CD4-positive, alpha-beta T cell treated with Interleukin-1 beta for 1 hour (primary cell): Measurements from ENCODE around the gene CLMN.

Experiments
- DNase-seq, 2 donors: peaks; one replicate each; pipeline ENCODE4 v3.0.0-alpha.2; 2020 to 2022

Gene CLMN

DNA sequence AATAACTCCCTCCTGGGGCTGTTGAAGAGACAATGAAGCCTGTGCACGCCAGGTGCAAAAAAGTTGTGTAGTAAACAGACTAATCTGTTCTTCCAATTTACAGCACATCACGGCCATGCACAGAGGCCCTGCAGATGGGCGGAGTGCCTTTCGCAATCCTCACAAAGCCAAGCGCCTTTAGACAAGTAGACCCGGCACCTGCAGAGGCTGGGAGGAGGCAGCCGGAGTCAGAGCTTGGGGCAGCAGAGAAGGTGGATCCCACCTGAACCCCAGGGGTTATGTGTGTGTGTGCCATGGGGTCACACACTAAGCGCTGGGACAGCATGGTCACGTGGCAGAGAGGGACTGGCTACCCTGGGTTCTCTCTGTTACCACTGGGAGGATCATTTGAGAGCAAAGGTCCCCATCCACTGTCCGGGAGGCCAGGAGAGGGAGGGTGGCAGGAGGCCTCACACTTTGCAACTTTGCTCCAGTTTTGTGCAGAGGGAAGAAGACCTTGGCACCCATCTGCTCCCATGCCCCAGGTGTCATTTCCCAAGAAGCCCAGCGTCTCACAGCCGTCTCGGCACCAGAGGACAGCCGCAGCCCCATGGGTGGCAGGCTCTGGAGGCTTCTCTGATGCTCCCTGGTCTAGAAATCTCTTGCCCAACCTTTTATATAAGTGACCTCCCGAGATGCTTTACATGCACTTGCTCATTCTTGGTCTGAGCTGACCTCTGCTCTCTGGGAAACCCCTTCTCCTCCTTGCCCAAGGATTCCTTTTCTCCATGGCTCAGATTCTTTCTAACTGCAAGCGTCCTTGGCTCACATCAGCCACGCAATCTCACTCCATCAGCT is 82.4 kb downstream of the CLMN start:
- no peak for DNase-seq

DNA sequence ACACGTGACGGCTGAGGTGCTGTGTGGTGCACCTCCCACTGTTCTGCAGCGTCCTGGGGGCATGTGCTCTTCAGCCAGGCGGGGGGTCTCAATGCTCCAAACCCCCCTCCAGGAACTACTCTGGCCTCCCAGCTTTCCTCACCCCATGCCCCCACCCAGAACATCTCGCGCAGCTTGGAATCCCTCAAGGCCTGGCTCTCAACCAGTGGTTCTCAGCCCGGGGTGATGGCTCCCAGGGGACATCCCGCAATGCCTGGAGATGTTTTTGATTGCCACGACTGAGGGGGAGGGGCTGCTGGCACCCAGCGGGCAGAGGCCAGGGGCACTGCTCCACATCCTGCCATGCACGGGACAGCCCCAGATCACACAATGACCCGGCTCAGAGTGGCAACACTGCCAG is 83.5 kb downstream of the CLMN start:
- DNase-seq: no peak

DNA sequence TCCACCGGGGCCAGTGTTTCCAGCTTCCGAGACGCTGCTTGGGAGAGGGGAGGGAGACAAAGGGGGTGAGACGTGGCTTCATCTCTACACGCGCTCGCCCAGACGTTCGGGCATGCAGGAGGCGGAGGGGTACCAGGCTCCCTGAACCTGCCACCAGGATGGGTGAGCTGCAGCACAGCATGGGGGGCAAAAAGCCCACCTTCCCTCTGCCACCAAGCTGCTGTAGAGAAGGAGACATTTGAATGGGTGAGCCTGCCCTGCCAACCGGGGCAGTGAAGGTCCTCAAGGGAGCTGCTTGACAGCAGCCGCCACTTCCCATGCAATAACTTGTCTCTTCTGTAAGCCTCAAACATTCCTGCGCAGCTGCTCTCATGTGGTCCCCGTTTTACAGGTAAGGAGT is 83.9 kb downstream of the CLMN start:
- DNase-seq: no peak

DNA sequence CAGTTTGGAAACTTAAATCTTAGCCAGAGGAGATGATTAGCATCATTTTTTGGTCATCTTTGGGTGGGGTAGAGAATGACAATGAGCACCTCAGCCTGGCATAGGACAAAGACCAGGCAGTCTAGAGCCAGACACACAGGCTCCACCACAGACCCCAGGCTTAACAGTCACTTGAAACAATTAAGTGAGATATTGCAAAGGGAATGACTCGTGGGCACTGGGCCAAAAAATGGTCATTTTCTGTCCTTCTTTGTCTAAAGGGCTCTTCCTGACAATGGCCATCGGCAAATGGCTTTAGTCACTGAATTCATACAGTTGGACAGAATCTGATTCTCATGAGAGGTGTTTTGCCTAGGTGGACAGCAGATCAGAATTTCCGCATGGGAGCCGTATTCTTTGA is 84.4 kb downstream of the CLMN start:
- no peak for DNase-seq

DNA sequence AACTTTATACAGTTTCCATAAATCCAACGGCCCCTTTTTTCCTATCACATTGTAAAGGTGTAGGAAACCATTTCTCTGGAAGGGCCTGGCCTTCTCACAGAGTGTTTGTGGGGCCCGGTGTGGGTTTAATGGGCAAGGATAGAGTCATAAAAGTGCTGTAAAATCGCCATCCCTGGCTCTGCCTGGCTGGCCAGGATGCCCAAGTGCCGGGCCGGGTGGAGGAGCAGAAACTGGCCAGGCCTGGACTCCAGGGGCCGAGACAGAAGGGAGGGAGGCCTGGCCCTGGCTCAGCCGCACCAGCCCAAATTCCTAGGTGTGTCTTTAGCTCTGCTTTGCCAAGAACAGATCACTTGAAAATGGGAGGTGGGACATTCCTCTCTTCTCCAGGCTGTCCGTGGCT is 85.3 kb downstream of the CLMN start:
- no peak for DNase-seq

DNA sequence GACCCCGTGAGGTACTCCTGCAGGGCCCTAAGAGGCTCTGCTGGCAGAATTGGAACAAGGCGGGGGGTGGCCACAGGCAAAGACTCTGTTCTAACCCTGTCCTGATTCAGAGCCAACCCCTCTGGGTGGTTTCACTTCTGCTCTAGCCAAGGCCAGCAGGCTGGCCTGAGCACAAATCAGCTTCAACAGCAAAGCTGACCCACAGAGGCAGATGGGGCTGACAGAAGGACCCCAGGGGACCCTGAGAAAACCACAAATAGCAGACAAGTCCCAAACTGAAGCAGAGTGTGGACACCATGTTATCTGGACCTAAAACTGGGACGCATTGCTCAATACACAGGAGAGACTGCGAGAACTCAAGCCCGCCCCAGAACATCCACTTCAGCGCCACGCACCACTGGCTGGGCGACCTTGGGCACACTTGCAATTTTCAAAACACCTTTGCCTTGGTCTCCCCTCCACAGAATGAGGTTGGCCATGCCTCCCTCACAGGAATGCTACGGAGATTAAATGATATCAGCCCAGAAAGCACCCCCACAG is 85.9 kb downstream of the CLMN start:
- DNase-seq: peak in 1 of 2 donors; percentile 9

DNA sequence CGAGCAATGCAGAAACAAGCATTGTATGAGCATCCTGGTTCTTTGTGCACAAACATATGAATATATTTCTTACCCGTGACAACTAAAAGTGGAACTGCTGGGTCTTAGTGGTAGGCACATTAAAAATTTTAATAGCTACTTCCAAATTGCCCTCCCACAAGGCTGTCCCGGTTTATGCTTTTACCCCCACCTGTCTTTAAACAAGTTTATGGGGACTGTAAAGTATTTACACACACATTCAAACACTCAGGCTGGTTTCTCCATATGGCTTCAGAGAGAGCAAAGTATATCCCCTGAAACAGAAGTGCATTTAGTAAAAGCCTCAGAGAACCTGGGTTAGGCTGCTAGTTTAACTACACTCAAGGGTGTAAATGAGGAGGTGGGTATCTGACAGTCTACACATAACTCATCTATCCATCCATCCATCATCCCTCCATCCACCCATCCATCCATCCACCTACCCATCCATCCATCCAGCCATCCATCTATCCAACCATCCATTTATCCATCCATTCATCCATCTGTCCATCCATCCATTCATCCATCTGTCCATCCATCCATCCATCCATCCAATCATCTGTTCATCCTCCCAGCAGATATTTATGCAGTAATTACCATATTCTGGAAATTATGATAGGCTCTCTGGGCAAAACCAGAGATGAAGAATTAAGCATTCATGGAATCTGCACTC is 86.7 kb downstream of the CLMN start:
- no peak for DNase-seq

DNA sequence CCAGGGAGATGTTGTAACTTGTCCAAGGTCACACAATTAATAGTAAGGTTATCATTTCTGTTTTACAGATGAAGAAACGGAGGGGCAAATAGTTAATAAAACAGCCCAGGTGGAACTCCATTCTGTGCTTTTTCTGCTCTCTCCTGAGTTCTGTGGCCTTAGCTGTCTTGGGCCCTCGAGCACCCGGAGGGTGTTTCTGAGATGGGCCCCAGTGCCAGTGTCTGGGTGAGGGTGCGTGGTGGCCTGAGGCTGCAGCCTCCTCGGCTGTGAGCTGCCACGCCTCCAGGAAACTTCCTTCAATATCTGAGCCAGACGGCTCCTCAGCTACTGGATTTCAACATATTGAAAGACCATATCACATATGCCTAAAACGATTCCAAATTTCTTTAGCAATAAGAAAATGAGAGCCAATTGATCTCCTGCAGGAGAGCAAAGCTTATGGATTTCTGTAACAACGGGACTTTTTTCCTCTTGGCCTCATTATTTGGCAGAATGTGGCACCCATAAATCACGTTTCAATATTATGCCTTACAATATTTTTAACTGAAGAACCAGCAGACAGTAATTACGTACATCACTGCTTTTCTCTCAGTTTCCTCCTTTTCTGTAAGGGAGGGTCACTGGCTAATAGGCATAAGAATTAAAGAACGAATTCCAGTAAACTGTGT is 87.6 kb downstream of the CLMN start:
- no peak for DNase-seq

DNA sequence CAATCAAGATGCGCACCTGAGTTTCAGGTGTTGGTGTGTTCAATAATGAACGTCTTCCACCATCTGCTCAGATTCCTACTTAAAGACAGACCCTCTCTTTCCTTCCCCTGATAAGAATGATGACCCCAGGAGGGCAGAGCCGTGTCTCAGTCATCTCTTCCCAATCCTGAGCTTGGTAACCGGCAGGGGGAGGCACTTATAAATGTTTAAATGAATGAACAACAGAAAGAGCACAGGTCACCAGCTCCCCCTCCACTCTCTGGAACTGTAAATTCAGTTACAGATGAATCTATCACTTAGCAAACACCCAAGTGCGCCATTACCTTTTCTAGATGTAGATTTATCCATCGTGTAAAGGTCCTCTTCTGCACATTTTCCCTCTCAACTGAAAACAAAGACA is 90.0 kb downstream of the CLMN start:
- no peak for DNase-seq

DNA sequence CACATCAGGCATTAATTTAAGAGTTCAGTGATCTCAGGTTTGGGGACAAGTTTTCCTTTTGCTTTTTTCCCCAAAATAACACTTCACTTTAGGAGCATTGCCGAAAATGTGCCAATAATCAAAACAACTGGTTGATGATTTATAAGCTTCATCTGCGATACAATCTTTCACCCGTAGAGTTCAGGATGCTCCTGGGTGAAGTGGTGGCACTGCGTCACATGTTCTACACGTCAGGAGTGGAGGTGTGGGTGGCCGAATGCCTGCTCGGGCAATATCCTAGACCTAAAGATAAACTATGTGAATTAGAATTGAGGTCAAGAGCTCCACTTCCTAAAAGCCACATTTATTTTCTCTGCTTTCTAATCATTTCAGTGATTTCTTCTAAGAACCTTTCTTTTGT is 91.5 kb downstream of the CLMN start:
- no peak for DNase-seq

DNA sequence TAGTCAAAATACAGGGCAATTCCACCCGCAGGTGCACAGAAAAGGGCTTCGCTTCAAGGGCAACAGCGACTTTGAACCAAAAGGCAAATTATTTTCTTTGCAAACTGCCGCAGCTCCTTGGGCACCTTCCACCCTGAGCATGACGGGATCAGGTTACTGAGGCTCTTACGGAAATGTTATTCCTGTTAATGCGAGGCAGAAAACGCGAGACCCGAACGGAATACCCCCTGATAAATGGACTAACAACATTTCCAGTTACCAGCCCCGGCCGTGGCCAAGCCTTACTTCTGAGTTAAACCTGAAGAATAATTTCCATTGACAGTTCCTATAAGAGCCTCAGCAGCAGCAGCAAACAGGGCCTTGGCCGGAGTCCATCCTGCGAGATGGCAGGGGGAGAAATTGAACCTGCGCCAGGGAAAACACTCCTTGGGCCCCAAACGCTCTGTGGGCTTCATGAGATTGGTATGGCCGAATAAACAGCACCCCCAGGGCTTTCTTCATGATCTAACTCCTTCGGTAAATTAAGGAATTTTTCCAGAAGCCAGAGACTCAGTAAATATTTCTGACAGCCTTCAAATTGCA is 92.3 kb downstream of the CLMN start:
- no peak for DNase-seq

DNA sequence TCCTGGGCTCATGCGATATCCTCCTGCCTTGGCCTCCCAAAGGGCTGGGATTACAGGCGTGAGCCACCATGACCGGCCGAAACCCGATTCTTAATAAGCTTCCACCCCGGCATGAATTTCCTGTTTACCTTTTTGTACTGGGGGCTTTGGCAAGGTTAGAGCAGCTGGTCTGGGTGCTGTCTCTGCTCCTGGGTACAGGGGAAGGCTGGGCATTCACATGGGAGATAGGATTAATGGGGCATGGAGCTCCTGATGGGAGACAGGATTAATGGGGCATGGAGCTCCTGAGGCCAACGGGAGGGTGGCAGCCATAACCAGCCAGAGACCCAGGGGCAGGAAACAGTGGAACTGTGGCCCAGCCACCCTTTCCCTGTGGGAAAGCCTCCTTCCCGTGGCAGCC is 92.9 kb downstream of the CLMN start:
- no peak for DNase-seq

DNA sequence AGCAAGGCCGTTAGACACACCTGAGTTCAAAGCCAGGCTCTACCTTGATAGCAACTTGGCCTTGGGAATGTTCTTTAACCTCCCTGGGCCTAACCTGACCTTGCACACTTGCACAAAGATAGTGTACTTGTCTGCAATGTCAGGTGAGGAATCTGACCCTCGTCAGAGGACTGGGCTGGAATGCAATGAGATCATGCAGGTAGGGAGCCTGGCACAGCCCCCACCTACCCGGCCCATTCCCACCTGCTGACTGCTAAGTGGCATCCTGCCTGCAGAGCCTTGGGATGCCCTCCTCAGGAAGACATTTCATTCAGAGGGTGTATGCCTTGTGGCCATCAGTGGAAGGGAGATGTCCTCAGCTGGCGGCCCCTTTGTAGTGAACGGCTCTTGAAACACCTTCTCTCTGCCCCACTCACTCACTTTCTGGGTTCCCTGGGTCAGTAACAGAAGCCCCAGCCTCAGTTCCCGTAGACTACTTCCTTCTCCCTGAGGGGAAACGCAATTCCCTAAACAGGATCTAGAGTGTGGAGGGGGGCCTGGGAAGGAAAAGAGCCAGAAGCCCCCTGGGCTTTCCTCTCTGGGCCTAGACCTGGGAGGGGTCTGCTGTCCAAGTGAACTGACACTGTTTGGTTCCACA is 94.3 kb downstream of the CLMN start:
- DNase-seq: no peak

DNA sequence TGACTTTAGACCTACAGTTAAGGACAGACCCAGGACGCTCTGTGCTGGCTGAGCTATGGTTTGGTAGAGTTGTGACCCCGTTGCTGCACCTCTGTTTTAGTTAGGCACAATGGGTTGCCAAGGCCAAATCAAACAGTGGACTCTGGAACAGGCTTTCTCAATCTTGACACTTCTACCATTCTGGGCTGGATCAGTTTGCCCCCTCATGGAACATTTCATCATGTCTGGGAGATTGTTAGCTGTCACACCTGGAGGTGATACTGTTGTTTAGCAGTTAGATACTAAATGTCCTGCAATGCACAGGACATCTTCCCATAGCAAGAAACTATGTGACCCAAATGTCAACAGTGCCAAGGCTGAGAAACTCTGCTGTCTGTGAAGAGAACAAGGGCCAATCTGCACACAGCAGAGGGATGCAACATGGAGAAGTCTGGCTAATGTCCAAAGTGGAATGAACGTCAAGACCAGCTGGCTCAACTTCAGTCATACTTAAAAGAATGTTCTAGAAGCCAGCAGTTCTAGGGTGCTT is 96.8 kb downstream of the CLMN start:
- no peak for DNase-seq

DNA sequence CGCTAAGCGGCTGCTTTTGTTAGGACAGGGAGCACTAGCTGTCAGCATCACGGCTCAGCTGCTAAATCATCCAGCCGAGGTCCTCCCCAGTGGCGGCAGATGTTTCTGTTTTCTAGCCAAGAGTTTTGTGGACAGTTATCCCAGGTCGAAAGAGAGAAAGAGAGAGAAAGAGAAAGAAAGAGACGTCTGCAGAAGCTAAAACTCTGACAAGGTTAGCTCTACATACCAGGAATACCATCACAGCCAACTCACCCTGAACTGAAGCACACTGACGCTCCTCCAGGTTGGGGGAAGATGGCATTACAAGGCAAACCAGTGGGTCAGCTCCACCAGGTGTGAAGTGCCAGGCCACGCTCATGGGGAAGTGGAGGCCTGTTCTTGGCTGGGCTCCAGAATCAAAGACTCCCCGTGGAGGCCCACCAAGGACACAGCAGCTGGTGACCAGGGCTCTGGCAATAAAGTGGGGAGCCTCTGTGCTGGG is 97.5 kb downstream of the CLMN start:
- DNase-seq: no peak

DNA sequence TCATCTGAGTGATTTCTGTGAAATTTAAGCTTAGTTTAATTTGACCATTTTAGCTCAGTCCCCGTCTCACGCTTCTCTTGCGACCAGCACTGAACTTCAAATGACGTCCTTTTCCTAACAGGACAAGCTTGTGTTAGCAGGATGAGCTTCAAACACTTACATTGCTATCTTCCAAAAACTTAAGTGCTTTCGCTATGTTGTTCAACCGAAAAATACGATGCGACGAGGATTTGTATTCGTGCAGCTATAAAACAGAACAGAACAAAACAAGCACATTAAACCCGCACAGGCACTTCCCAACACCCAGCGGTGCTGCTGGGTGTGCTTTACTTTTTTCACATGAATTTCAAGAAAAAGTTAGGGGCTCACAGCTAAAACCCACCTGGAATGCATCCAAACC is 98.2 kb downstream of the CLMN start:
- no peak for DNase-seq

DNA sequence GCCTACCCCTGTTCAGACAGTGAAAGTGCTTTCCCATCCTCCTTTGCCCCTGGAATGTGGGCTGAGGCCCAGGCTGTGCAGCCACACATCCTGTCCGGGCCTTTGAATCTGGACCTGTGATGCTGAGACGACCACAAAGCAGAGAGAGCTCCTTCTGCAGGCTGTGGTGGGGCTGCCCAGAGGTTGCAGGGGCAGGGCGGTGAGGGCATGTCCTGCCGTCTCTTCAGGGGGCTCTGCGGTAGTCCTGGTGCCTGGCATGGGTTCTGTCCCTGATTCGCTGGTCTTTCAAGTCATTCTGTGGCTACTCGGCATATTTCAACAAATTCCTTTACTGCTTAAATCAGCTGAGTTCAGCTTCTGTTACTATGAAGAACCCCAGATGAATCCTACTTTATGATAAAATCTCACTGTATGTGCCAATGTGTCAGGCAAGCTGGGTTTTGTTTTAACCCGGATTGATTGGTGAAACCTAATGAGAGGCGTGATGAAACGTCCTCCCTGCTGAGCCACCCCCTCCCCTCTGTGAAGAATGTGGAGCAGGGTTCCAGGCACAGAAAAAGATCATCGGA is 99.0 kb downstream of the CLMN start:
- DNase-seq: no peak

DNA sequence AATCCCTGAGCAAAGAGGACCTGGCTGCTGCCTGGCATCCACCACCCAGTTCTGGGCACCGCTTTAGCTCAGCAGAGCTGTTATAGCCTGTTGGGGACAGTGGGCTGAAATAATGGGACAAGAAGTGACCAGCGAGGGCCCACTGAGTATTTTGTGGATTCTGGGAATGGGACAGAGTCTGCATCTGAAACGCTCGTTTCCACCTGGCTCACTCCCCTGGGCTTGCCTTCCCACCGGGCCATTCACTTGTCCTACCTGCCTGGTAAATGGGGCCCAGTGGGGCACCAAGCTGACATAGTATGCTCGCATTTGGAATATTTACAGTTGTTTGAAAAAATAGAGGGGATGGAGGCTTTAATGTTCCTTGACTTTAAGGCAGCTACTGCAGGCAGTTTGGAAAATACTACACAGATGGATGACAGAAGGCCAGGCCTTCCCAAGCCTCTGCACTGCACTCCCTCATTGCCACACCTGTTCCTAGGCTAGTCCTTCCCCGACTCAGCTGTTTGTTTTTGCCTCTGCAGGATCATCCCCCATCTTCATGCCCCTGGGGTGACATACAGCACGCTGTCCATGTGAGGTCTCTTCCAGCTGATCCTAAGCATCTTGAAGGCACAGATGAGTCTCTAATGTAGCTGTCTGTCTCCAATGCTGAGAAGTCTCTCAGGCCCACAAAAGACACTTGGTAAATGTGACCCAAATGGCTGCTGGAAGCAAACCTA is 101.1 kb downstream of the CLMN start:
- DNase-seq: no peak

DNA sequence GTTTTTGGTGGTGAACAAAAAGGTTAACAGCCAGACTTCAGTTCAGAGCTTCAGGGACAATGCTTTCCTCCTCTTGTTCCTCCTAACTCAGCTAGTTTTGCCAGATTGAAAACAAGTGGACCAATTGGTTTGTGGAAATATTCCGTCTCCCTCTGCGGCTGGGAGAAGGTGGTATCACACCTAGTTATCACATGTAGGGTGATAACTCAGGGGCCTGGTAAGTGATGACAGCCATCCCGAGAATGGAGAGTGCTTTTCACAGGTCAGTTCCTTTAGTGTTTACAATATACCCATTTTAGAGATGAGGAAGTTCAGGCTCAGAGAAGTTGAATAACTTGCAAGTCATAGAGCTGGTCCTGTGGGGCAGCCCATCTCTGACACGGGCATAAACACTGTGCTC is 101.7 kb downstream of the CLMN start:
- no peak for DNase-seq

DNA sequence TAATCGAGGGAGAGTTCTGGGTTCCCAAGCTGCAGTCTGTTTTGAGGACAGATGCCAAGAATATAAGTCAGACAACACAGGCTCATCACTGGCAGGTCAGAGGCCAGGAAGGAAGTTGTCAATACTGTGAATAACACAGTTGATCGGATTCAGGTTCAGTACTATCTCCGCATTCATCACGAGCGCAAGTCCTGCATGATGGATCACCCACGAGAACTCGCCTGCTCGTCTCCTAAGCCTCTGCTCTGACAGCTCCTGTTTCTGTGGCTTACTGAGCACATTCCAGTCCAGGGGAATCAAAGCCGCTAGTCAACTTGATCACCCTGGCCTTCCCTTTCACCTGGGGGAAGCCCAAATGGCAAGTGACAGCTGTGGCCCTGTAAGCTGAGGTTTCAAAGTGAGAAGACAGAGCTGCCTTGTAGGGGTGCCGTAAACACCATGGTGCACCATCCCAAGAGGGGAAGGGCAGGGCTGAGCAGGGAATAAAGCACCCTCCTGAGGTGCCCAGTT is 102.3 kb downstream of the CLMN start:
- DNase-seq: no peak

DNA sequence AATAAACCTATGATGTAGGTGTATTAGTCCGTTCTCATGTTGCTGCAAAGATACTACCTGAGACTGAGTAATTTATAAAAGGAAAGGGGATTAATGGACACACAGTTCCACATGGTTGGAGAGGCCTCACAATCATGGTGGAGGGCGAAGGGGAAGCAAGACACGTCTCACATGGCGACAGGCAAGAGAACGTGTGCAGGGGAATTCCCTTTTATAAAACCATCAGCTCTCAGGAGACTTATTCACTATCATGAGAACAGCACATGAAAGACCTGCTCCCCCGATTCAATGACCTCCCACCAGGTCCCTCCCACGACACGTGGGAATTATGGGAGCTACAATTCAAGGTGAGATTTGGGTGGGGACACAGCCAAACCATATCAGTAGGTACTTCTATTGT is 103.7 kb downstream of the CLMN start:
- no peak for DNase-seq
